Right forelimb (tissue), 1 donor: ENCODE data around the gene HEPN1.
"Not testable (repeated sequence)": the region's sequence is repeated elsewhere in the genome, so short reads cannot be mapped to it uniquely, and the experiment has no call there.

Source experiments
- DNase-seq: peaks from one replicate; pipeline ENCODE4 v3.0.0-alpha.2; 2018

Gene HEPN1

DNA sequence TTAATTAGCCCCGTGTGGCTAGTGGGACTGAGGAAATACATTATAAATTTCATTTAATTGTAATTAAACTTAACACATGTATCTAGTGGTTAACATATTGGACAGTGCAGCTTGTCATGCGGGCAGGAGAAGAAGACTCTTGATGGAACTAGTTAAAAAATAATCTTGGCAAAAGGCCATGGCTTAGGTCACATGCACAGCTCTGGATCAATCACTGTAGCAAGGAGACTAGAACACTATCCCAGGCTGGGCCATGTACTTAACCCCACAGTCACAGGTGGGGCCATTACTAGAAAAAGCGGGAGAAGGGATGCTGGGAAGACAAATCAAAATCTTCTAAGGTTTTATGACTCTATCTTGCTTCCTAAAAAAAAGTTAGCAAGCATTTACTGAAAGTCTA, 25.5 kb downstream of the HEPN1 start:
- DNase-seq: no peak

DNA sequence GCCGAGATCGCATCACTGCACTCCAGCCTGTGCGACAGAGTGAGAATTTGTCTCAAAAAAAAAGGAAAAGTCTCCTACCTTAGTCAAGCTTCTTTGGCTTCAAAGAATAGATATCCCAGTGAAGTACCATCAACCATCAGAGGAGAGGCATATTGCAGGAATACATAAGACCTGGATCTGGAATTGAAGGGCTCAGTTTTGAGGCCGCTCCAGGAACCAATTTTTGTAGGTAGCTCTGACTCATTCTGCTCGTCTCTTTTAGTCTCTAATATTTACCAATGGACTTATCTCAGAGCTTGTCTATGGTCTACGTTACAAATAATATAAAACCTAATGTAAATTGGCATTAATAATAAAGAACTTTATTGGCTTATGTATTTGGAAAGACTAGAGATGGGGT, 26.8 kb downstream of the HEPN1 start:
- DNase-seq: no peak

DNA sequence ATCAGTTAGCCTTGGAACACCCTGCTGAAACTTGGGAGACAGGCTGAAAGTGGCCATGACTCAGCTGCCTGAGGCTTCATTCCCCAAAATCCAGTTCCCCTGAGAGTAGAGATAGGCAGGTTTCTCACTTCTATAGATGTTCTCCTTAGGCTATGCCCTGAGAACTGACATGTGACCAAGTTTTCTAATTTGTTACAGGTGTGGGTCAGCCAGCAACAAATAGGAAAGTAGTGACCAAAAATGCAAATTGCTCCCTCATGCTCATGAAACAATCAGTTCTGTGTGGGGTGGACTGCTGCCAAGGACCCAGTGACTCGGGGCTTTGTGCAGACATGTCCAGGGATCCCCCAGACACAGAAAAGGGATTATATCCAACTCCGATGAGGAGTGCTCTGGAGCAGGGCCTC, 27.7 kb downstream of the HEPN1 start:
- DNase-seq: no peak

DNA sequence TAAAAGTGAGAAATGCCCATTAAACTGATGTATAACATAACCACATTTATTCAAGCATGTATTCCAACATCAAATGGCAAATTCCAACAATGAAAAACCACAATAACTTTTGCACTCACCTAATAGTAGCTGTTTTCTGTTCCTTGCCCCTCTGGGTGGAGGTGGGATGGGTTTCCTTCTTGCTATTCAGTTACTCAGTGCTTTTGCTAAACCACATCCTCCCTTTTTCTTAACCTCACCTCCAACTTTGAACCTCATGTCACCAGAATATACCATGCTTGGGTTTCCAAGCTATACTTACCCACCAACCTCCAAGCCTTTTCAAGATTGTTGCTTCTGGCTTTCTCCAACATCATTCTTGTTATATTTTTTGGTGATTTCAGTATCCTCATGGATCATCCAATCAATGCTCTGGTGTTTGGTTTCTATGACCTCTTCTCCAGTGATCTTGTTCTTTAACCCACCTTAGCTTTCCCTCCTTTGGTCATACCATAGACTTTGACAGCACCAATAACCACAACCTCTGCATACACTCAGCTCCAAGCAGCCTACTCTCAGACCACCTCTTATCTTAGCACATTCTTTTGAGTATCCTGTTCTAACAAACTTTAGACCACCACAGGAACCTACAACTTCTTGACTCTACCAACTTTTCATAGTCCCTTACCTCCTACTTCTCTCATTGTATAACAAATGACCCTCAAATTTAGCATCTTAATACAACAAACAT, 31.7 kb downstream of the HEPN1 start:
- no peak for DNase-seq

DNA sequence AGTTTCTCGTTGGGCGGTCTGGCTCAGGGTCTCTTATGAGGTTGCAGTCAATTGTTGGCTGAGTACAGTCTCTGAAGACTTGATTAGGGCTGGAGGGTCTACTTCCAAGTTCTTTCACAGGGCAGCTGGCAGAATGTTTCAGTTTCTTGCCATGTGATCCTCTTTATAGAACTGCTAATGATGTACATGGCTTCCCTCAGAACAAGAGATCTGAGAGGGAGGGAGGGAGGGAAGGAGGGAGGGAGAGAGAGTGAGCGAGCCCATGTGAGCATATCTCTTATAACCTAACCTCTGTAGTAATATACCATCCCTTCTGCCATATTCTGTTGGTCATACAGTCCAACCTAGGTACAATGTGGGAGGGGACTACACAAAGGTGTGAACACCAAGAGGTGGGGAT, 32.3 kb downstream of the HEPN1 start:
- no peak for DNase-seq

DNA sequence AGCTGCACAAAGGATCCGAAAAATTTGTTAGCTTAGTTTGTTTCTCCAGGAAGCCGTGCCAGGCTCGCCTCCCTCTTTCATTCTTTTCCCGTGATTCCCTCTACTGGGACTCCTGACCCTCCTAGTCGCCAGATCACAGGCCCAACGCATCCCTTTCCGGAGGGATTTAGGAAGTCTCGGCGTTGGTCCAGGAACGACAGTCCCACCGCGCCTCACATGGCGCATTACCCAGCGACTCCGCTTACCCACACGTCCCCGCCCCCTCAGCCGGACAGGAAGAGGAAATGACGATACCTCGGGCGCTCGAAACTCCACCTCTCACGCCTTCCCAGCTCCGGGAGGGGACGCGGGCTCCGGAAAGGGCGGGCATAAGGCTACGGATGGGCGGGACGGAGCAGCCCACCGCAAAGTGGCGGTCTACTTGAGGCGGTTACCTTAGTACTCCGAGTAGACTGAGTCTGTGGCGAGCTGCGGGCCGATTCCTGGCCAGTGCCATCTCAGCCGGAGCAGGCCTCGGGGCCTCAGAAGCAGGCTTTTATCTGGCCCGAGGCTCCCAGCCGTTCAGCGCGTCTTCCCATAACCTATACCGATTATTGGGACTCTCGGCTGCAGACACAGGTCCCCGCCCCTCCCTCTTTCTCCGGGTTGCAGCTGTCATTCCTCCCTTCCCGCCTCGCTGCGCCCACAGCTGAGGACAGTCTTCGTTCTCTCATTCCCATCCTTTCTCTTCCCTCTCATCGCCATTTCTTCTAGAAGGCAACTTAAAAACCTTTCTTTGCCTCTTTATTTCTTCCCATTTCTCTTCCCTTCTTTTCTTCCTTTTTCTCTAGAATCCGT, 34.9 kb downstream of the HEPN1 start, which contains the start of gene CCDC15:
Gene CCDC15 (plus strand): TSS at position 450 of the 837 bp plus-strand sequence. CDS start 531 bp downstream, outside the sequence.
- DNase-seq: peak; percentile 97

DNA sequence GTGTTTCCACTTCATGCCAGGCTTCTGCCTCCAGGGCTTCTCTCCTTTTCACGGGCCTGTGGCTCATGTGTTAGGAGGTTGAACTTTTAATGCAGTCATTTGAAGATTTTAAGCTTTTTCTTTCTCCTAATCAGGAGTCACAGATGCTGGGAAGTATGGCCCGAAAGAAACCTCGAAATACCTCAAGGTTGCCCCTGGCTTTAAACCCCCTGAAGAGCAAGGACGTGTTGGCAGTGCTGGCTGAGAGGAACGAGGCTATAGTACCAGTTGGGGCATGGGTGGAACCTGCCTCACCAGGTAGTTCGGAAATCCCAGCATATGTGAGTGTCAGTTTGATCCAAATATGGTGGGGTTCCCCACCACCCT, 35.5 kb downstream of the HEPN1 start:
- no peak for DNase-seq

DNA sequence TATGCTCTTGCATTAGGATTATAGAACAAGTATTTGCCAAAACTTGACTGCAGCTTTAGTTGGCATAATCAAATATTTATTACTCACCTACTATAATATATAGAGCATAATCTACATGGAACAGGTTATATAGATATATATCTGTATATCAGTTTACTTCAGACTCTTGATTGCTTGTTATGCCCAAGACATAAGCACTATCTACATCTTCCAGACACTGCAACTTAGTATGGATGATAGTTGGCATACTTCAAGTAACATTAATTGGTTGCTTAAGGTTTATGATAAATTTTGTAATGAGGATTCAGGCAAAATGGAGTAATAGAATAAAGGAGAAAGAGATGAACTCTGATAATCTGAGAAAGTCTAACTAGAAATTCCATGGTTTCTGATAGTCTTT, 36.0 kb downstream of the HEPN1 start:
- no peak for DNase-seq

DNA sequence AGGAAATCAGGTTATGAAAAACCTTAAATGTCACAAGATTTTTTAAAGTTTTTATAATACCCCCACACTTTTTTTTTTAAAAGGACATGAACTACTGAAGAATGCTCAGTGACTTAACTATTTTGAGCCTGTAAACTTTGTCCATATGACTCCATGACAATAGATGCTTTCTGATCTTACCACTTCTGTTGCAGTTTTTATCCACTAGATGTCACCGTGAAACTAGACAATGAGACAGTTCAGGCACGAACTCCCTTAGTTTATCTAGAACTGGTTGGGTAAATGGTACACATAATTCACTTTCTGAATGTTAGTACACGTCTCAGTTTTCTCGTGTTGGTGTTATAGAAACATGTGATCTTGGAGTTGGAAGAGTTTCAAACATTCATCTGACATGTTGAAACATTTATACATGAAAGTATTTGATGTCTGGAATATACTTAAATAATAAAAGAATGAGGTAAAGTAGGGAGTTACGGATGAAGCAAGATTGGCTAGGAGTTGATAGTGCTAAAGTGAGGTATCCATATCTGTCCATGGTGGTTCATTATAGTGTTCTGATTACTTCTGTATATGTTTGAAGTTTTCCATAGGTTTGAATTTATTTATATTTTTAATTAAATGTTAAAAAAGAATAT, 43.0 kb downstream of the HEPN1 start:
- no peak for DNase-seq

DNA sequence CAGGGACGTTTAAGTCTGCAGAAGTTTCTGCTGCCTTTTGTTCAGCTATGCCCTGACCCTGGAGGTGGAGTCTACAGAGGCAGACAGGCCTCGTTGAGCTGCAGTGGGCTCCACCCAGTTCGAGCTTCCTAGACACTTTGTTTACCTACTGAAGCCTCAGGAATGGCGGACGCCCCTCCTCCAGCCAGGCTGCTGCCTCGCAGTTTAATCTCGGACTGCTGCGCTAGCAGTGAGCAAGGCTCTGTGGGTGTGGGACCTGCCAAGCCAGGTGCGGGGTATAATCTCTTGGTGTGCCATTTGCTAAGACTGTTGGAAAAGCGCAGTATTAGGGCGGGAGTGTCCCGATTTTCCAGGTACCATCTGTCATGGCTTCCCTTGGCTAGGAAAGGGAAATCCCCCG, 49.1 kb downstream of the HEPN1 start:
- DNase-seq: not testable (repeated sequence)
